Retinal pigment epithelial cell (primary cell): ENCODE data around the gene PRKCB.

Source experiments
- DNase-seq: peaks from one replicate; pipeline ENCODE4 v3.0.0-alpha.2; 2010; ENCODE audit warnings: low read depth
- H3K4me3 ChIP-seq: 2 replicates; pipeline ENCODE4 v1.5.1; 2011; ENCODE audit warnings: mild to moderate bottlenecking, low read length, control low read depth, moderate library complexity
- TF ChIP-seq, protein P1 (sequence below): conservative IDR thresholded peaks from 2 replicates; pipeline ENCODE4 v1.5.1; 2011; ENCODE audit warnings: low read depth, low read length, control low read depth, inconsistent platforms

PRKCB gene

GRCh38 chr16:24189941-24190340, 354.2 kb downstream of the PRKCB start:
- TF ChIP-seq, protein P1, sequence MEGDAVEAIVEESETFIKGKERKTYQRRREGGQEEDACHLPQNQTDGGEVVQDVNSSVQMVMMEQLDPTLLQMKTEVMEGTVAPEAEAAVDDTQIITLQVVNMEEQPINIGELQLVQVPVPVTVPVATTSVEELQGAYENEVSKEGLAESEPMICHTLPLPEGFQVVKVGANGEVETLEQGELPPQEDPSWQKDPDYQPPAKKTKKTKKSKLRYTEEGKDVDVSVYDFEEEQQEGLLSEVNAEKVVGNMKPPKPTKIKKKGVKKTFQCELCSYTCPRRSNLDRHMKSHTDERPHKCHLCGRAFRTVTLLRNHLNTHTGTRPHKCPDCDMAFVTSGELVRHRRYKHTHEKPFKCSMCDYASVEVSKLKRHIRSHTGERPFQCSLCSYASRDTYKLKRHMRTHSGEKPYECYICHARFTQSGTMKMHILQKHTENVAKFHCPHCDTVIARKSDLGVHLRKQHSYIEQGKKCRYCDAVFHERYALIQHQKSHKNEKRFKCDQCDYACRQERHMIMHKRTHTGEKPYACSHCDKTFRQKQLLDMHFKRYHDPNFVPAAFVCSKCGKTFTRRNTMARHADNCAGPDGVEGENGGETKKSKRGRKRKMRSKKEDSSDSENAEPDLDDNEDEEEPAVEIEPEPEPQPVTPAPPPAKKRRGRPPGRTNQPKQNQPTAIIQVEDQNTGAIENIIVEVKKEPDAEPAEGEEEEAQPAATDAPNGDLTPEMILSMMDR, result no peak
- DNase-seq, result no peak
- no peak overlapping the region for H3K4me3 ChIP-seq

- no peak overlapping the region for H3K4me3 ChIP-seq
- TF ChIP-seq, protein P1, result no peak
- no peak for DNase-seq
These were observed 356.2 kb downstream of the PRKCB start for GRCh38 chr16:24191876-24192402.

DNA sequence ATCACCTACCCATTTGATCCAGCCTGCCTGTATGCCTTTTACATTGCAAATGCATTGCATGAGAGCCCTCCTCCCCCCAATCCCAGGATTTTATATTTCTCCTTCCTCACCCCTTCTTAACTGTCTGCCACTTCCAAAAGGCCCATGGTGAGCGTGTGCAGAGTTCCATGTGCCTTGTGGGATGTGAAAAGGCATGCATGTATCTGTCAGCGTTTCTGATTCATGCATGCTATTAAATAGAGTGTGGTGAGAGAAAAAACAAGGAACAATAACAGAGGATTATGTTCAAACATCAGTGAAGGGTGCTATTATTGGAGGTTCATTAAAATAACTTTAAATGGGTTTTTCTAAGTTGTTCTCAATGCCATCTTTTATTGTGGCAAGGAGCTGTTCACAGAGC, 359.4 kb downstream of the PRKCB start:
- no peak for DNase-seq
- TF ChIP-seq, protein P1, result no peak
- H3K4me3 ChIP-seq, result no peak overlapping the region

DNA sequence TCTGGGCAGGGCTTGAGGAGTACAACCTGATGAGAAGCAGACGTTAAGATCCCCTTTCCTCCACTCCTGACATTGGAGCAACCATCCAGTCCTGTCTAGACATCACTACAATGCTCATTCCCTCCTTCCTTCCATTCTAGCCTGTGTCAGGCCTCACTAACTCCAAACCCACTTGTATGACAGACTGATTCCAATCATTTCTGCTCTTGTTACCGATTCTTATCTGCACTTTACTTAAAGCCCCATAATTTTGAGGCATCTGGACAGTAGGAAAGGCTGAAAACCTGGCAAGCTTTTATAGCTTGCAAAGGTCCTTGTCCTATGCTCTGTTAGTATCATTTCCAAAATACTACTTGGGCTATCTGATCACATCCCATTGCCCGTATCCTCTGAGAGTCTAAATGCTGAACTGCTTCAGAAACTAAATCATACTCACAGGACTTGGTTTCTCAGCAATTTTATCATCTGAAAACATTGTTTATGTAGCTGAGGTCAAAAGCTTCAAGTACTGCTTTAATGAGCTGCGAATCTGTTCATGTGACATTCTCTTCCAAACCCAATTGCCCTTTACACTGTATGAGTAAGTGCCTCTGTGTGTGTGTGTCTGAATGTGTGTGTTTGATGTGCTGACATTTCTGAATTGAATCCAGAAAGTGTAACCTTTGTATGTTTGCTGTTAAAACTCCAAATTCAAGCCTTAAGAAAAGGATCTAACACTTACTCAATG, 363.2 kb downstream of the PRKCB start:
- peak; percentile 76 for DNase-seq
- H3K4me3 ChIP-seq, result no peak overlapping the region
- TF ChIP-seq, protein P1, result no peak

DNA sequence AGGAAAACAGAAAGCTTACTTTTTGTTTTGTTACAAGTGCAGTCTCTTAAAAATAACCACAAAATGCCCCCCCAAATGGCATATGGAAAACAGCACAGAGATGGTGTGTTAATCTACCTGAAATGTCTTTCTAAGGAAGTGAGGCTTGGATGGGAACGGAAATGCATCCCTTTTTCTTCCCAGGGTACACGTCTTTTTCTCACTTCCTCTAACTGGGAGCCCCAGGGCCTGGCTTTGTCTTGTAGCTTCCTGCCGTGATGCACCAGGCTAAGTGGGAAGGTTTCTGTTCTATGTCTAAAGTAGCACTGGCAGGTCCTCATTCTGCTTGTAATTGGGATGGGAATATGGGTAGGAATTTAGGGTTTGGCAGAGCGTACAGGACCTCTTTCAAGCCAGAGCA, 367.9 kb downstream of the PRKCB start:
- TF ChIP-seq, protein P1, result no peak
- H3K4me3 ChIP-seq, result no peak overlapping the region
- no peak for DNase-seq

DNA sequence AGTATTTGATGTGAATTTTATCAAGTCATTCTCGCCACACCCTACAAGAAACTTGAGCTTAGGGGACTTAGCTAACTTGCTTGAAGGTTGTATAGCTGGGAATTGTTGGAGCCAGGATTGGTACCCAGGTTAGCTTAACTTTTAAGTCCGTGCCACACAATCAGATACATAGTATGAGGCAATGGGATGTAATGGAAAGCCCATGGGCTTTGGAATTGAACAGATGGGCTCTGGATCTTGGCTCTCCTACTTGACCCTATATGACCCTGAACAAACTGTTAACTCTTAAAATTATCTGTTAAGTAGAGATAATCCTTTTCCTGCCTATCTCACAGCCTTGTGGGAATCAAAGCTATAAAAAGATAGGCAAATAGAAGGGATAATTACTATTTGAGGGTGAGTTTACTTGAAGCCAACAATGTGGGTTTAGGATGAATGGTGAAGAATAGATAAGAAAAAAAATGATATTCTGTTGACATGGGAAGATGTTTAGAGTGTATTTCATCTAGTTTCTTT, 368.4 kb downstream of the PRKCB start:
- TF ChIP-seq, protein P1, result no peak
- H3K4me3 ChIP-seq, result no peak overlapping the region
- no peak for DNase-seq

DNA sequence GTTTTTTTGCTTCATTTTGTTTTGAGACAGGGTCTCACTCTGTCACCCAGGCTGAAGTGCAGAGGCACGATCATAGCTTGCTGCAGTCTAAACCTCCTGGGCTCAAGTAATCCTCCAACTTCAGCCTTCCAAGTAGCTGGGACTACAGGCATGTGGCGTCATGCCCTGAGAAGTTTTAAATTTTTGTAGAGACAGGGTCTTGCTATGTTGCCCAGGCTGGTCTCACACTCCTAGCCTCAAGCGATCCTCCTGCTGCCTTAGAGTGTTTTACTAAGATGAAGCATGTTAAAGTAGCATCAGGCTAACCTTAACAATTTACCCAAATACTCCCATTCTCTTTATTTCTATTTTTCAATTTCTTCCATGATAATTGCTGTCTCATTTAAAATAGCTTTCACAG, 371.1 kb downstream of the PRKCB start:
- no peak overlapping the region for H3K4me3 ChIP-seq
- no peak for DNase-seq
- TF ChIP-seq, protein P1, result no peak
